ENCODE measurements around the gene ATP5ME. TPM values are rescaled to one million over a fixed set of nuclear protein-coding genes. Genes with fewer than 3 reads are reported as not detected.

The ATP5ME gene
- total RNA-seq, 1 experiment from 2014 or later = 330 TPM

DNA sequence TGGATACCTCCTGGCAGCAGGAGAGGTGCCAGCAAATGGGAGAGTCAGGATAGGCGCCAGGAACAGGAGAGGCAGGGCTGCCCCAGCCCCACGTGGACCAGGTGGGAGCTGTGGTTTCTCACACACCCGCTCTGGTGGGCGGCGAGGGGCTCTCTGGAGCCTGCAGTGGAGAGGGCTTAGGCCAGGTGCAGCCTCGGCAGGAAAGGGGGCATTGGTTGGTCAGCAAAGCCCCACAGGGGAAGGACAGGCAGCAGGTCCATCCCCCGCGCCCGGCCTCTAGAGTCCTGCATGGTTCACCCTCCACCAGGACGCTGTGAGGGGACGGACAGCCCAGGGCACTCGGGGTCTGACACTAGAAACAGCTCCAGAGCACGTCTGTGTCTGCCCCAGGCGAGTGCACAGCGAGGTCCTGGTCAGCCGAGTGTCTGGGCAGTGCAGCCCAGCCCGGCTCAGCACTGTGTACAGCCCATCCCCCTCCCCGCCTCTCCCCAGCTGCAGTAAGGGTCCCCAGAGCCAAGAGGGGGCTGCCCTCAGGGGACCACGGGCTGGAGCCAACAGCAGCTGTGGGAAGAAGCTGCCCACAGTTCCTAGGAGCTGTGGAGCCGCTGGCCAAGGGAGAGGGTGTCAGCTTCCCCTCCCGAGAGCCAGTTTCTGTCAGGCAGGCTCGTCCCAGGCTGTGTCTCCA is 8.2 kb downstream of the ATP5ME start:
- ATAC-seq (no peak), DNase-seq (ENCODE audit: low read depth, low spot score) (no peak)
- no peak for TF ChIP-seq POLR2AphosphoS5 (IDR thresholded peaks at IDR 0.05; ENCODE audit: low read depth, low read length)
- ChIA-PET CTCF (no interaction called here), POLR2A (no interaction called here), RAD21 (ENCODE audit: low non-redundant PET in 1 of 2, low total read pairs in 2 of 2, uncharacterized antibody in 2 of 2, unreplicated experiment in 2 of 2) (no interaction called here)
- Histone ChIP-seq H2AFZ (ENCODE audit: low read depth, low read length, poor library complexity, severe bottlenecking) (no peak overlapping the region), H3K27ac (ENCODE audit: low read depth, low read length) (no peak overlapping the region), H3K27me3 (ENCODE audit: insufficient read depth, low read length) (no peaks in the 10 kb centered on the region), H3K79me2 (ENCODE audit: insufficient read depth, low read length) (no peaks in the 10 kb centered on the region), H3K4me3 (replicated peaks in 1 of 2; ENCODE audit: low read depth in 1 of 2, low read length in 2 of 2) (no peak overlapping the region), H3K4me2 (ENCODE audit: low read length) (no peak overlapping the region), H3K4me1 (ENCODE audit: control insufficient read depth in 1 of 2, insufficient read depth in 2 of 2, low read length in 2 of 2) (peaks cover 0 to 6% of the 10 kb centered on the region in 2 experiments; a peak in 1 of 4 replicates), H3K9me3 (ENCODE audit: control insufficient read depth in 1 of 2, insufficient read depth in 1 of 2, low read depth in 1 of 2, low read length in 2 of 2) (no peaks in the 10 kb centered on the region), H3K9me2 (ENCODE audit: insufficient read depth) (no peaks in the 10 kb centered on the region), H3K36me3 (ENCODE audit: control insufficient read depth in 1 of 2, insufficient read depth in 2 of 2, low read length in 2 of 2) (peaks cover 0 to 2% of the 10 kb centered on the region in 2 experiments; a peak in 1 of 4 replicates), H4K20me1 (ENCODE audit: insufficient read depth) (no peaks in the 10 kb centered on the region), H3K9ac (ENCODE audit: low read length) (no peak overlapping the region)
- intact Hi-C loops (cut with micrococcal nuclease) = no loop called here
- BruUV-seq (replicated peaks) = no TSS peak

DNA sequence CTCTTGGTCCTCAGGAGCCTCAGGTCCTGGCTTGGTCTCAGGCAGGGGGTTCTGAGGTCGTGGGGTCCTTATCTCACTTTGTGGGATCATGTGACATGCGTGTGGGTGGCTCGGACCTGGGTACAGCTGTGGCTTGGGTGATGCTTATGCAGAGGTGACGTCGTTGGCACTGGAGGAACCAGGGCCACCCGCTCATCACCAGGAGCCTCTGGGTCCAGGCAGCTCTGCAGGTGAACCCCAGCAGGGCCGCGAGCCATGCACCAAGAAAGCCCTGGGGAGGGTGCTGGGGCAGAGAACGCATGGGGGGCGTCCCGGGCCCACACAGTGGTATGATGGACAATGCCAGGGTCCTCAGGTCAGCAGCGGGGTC is 8.7 kb downstream of the ATP5ME start:
- intact Hi-C loops (cut with micrococcal nuclease) = no loop called here
- H3K9me2 ChIP-seq (ENCODE audit: insufficient read depth) = no peaks in the 10 kb centered on the region
- RAD21 ChIA-PET (ENCODE audit: low non-redundant PET in 1 of 2, low total read pairs in 2 of 2, uncharacterized antibody in 2 of 2, unreplicated experiment in 2 of 2) = no interaction called here
- H3K27ac ChIP-seq (ENCODE audit: low read depth, low read length) = no peak overlapping the region
- no peak overlapping the region for H3K4me2 ChIP-seq (ENCODE audit: low read length)
- DNase-seq (ENCODE audit: low read depth, low spot score) = no peak
- H3K36me3 ChIP-seq (ENCODE audit: control insufficient read depth in 1 of 2, insufficient read depth in 2 of 2, low read length in 2 of 2) = no peaks in the 10 kb centered on the region
- POLR2A ChIA-PET = no interaction called here
- no peaks in the 10 kb centered on the region for H3K27me3 ChIP-seq (ENCODE audit: insufficient read depth, low read length)
- CTCF ChIA-PET = no interaction called here
- H3K79me2 ChIP-seq (ENCODE audit: insufficient read depth, low read length) = no peaks in the 10 kb centered on the region
- H2AFZ ChIP-seq (ENCODE audit: low read depth, low read length, poor library complexity, severe bottlenecking) = no peak overlapping the region
- H3K4me3 ChIP-seq (replicated peaks in 1 of 2; ENCODE audit: low read depth in 1 of 2, low read length in 2 of 2) = no peak overlapping the region
- H3K9ac ChIP-seq (ENCODE audit: low read length) = no peak overlapping the region
- H3K4me1 ChIP-seq (ENCODE audit: control insufficient read depth in 1 of 2, insufficient read depth in 2 of 2, low read length in 2 of 2) = peaks cover 0 to under 1% of the 10 kb centered on the region in 2 experiments; a peak in 1 of 4 replicates
- H3K9me3 ChIP-seq (ENCODE audit: control insufficient read depth in 1 of 2, insufficient read depth in 1 of 2, low read depth in 1 of 2, low read length in 2 of 2) = no peaks in the 10 kb centered on the region
- BruUV-seq (replicated peaks) = no TSS peak
- no peak for ATAC-seq
- H4K20me1 ChIP-seq (ENCODE audit: insufficient read depth) = no peaks in the 10 kb centered on the region
- TF ChIP-seq ELF1 (IDR thresholded peaks at IDR 0.05; ENCODE audit: borderline replicate concordance, low read depth) = no peak
- TF ChIP-seq CBX3 (IDR thresholded peaks at IDR 0.05; ENCODE audit: low read depth) = no peak
- TF ChIP-seq POLR2AphosphoS5 (IDR thresholded peaks at IDR 0.05; ENCODE audit: low read depth, low read length) = no peak
- no peak for TF ChIP-seq EZH2 (IDR thresholded peaks at IDR 0.05)
- no peak for TF ChIP-seq SRF (IDR thresholded peaks at IDR 0.05; ENCODE audit: low read depth)
- TF ChIP-seq, protein P1, sequence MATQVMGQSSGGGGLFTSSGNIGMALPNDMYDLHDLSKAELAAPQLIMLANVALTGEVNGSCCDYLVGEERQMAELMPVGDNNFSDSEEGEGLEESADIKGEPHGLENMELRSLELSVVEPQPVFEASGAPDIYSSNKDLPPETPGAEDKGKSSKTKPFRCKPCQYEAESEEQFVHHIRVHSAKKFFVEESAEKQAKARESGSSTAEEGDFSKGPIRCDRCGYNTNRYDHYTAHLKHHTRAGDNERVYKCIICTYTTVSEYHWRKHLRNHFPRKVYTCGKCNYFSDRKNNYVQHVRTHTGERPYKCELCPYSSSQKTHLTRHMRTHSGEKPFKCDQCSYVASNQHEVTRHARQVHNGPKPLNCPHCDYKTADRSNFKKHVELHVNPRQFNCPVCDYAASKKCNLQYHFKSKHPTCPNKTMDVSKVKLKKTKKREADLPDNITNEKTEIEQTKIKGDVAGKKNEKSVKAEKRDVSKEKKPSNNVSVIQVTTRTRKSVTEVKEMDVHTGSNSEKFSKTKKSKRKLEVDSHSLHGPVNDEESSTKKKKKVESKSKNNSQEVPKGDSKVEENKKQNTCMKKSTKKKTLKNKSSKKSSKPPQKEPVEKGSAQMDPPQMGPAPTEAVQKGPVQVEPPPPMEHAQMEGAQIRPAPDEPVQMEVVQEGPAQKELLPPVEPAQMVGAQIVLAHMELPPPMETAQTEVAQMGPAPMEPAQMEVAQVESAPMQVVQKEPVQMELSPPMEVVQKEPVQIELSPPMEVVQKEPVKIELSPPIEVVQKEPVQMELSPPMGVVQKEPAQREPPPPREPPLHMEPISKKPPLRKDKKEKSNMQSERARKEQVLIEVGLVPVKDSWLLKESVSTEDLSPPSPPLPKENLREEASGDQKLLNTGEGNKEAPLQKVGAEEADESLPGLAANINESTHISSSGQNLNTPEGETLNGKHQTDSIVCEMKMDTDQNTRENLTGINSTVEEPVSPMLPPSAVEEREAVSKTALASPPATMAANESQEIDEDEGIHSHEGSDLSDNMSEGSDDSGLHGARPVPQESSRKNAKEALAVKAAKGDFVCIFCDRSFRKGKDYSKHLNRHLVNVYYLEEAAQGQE (IDR thresholded peaks at IDR 0.05; ENCODE audit: low read depth) = no peak
- TF ChIP-seq RAD21 (IDR thresholded peaks at IDR 0.05; ENCODE audit: low read depth) = no peak
- TF ChIP-seq, protein P2, sequence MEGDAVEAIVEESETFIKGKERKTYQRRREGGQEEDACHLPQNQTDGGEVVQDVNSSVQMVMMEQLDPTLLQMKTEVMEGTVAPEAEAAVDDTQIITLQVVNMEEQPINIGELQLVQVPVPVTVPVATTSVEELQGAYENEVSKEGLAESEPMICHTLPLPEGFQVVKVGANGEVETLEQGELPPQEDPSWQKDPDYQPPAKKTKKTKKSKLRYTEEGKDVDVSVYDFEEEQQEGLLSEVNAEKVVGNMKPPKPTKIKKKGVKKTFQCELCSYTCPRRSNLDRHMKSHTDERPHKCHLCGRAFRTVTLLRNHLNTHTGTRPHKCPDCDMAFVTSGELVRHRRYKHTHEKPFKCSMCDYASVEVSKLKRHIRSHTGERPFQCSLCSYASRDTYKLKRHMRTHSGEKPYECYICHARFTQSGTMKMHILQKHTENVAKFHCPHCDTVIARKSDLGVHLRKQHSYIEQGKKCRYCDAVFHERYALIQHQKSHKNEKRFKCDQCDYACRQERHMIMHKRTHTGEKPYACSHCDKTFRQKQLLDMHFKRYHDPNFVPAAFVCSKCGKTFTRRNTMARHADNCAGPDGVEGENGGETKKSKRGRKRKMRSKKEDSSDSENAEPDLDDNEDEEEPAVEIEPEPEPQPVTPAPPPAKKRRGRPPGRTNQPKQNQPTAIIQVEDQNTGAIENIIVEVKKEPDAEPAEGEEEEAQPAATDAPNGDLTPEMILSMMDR (IDR thresholded peaks at IDR 0.05 in 2 of 3, conservative IDR thresholded peaks at IDR 0.05 in 1 of 3; ENCODE audit: borderline replicate concordance in 1 of 3, insufficient read depth in 1 of 3, low read depth in 2 of 3, low read length in 2 of 3) = no peak
- TF ChIP-seq SP1 (IDR thresholded peaks at IDR 0.05; ENCODE audit: low read depth) = no peak
- TF ChIP-seq, protein P3, sequence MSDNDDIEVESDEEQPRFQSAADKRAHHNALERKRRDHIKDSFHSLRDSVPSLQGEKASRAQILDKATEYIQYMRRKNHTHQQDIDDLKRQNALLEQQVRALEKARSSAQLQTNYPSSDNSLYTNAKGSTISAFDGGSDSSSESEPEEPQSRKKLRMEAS (IDR thresholded peaks at IDR 0.05) = no peak
- TF ChIP-seq POLR2A (IDR thresholded peaks at IDR 0.05; ENCODE audit: borderline replicate concordance, extremely low read depth, insufficient read depth, insufficient read length) = no peak
- TF ChIP-seq EZH2phosphoT487 (IDR thresholded peaks at IDR 0.05; ENCODE audit: borderline replicate concordance) = no peak
- no peak for TF ChIP-seq ZNF274 (IDR thresholded peaks at IDR 0.05; ENCODE audit: low read depth, low read length)
- TF ChIP-seq YY1 (IDR thresholded peaks at IDR 0.05; ENCODE audit: extremely low read depth, insufficient replicate concordance, low read depth, low read length) = no peak
- no peak for TF ChIP-seq JUND (IDR thresholded peaks at IDR 0.05)
